ENCODE data around the gene DBH.

DNA sequence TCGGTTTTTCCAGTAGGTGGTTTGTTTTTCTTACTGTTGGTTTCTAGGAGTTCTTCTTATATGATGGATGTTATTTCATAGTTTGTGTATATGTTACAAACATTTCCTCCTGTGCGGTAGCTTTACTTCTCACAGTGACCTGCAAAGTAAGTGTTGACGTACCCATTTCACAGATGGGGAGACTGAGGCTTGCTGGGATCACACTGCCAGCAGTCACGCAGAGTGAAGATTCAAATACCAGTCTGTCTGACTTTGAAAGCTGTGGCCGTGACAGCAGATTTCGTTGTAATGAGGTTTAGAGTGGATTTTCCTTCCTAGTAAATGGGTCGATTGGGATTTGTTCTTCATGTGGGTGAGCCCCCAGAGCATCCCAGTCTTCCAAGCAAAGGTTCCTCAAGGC is 13.0 kb downstream of the DBH start:
- TF ChIP-seq, protein P1, sequence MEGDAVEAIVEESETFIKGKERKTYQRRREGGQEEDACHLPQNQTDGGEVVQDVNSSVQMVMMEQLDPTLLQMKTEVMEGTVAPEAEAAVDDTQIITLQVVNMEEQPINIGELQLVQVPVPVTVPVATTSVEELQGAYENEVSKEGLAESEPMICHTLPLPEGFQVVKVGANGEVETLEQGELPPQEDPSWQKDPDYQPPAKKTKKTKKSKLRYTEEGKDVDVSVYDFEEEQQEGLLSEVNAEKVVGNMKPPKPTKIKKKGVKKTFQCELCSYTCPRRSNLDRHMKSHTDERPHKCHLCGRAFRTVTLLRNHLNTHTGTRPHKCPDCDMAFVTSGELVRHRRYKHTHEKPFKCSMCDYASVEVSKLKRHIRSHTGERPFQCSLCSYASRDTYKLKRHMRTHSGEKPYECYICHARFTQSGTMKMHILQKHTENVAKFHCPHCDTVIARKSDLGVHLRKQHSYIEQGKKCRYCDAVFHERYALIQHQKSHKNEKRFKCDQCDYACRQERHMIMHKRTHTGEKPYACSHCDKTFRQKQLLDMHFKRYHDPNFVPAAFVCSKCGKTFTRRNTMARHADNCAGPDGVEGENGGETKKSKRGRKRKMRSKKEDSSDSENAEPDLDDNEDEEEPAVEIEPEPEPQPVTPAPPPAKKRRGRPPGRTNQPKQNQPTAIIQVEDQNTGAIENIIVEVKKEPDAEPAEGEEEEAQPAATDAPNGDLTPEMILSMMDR (IDR thresholded peaks at IDR 0.05), result no peak
- TF ChIP-seq ZFX (IDR thresholded peaks at IDR 0.05; ENCODE audit: borderline replicate concordance), result no peak
